Uterus (tissue), 4 donors: ENCODE measurements around the gene COL6A3. TPM values are rescaled to one million over a fixed set of nuclear protein-coding genes. Genes with fewer than 3 reads are reported as not detected.

Experiments used
- DNase-seq, 2 donors: peaks; one replicate each; pipeline ENCODE4 v3.0.0-alpha.2; 2019 to 2020
- H3K27ac ChIP-seq, 2 donors: fragments of 200-600 bp; sonication (generic); 1 replicate in 1 of 2; 2 replicates in 1 of 2; pipeline ENCODE4 v1.5.1; 2016 to 2018
- H3K27me3 ChIP-seq, 2 donors: fragments of 200-600 bp; sonication (generic); one replicate each; pipeline ENCODE4 v1.5.1; 2018 to 2019; ENCODE audit warnings: control low read depth in 1 of 2
- H3K36me3 ChIP-seq, 2 donors: fragments of 200-600 bp; sonication (generic); one replicate each; pipeline ENCODE4 v1.5.1; 2019; ENCODE audit warnings: control low read depth in 1 of 2
- H3K4me1 ChIP-seq, 2 donors: fragments of 200-600 bp; sonication (generic); one replicate each; pipeline ENCODE4 v1.5.1; 2018 to 2019; ENCODE audit warnings: control low read depth in 1 of 2
- H3K4me3 ChIP-seq, 2 donors: fragments of 200-600 bp; sonication (generic); 1 replicate in 1 of 2; 2 replicates in 1 of 2; pipeline ENCODE4 v1.5.1; 2018 to 2019; ENCODE audit warnings: mild to moderate bottlenecking in 1 of 2
- H3K9me3 ChIP-seq, 2 donors: fragments of 200-600 bp; sonication (generic); one replicate each; pipeline ENCODE4 v1.5.1; 2019; ENCODE audit warnings: control low read depth in 1 of 2
- CTCF ChIP-seq, 4 experiments: fragments of 200-600 bp in 2 of 4; fragments of 450-650 bp in 2 of 4; sonication (generic) in 2 of 4; IDR thresholded peaks; one replicate each; pipeline ENCODE4 v1.5.1; 2016 to 2019; ENCODE audit warnings: antibody characterized with exemption in 4 of 4, mild to moderate bottlenecking in 2 of 4, moderate library complexity in 1 of 4
- POLR2A ChIP-seq, 2 donors: fragments of 450-650 bp; IDR thresholded peaks; one replicate each; pipeline ENCODE4 v1.6.1; 2016; ENCODE audit warnings: antibody characterized with exemption in 2 of 2, mild to moderate bottlenecking in 1 of 2, moderate library complexity in 1 of 2
- intact Hi-C: fragments of 100-400 bp; cut with DNase I; formaldehyde crosslinking; loops from one replicate; pipeline ENCODE4 v1.15.1; 2023; ENCODE audit warnings: low total_unique reads
- total RNA-seq, 4 donors: library from RNA; depleted of rRNA in 3 of 4; stranded (reverse); fragments of >200 nt in 3 of 4; gene quantifications; one replicate each; pipeline versions ENCODE4 v1.1.0 to v1.2.4, GENCODE V29; 2014 to 2023
- donor health status: DM: yes; HTN: yes; CAD: no.

COL6A3 gene
- 1,000 to 10,000 TPM in 1 of 4 donors, 100 to 1,000 TPM in 3; 164 to 1,719 (median 447) TPM for total RNA-seq

- Histone ChIP-seq H3K9me3 (no peaks in the 10 kb centered on the region), H3K4me3 (peak within 1 kb of the TSS; percentile 61 to 75), H3K27ac (peak within 1 kb of the TSS; percentile 94 to 97), H3K4me1 (no peaks in the 10 kb centered on the region), H3K27me3 (no peaks in the 10 kb centered on the region), H3K36me3 (no peaks in the 10 kb centered on the region)
- peak; percentile 57 to 64 for TF ChIP-seq POLR2A (IDR thresholded peaks at IDR 0.05)
- no peak for TF ChIP-seq CTCF (IDR thresholded peaks at IDR 0.05)
- peak; percentile 91 to 94 for DNase-seq
- intact Hi-C loops: no loop called here
These were observed at the start of gene COL6A3 for GRCh38 chr2:237413777-237414661. COL6A3 (minus strand) TSS chr2:237414164; CDS start chr2:237396817, 17,347 bp downstream.

- no peak for DNase-seq
- Histone ChIP-seq H3K4me3 (no peak overlapping the region), H3K36me3 (no peaks in the 10 kb centered on the region), H3K27ac (no peak overlapping the region), H3K9me3 (no peaks in the 10 kb centered on the region), H3K4me1 (peaks cover 4 to 7% of the 10 kb centered on the region in 2 donors), H3K27me3 (no peaks in the 10 kb centered on the region)
- intact Hi-C loops: no loop called here
- TF ChIP-seq POLR2A (IDR thresholded peaks at IDR 0.05) (no peak), CTCF (IDR thresholded peaks at IDR 0.05) (no peak)
These were observed 45.8 kb upstream of the COL6A3 start for GRCh38 chr2:237459741-237460174.

GRCh38 chr2:237459226-237459625 is 45.3 kb upstream of the COL6A3 start:
- Histone ChIP-seq H3K36me3 (no peaks in the 10 kb centered on the region), H3K4me3 (no peak overlapping the region), H3K27me3 (no peaks in the 10 kb centered on the region), H3K27ac (no peak overlapping the region), H3K9me3 (no peaks in the 10 kb centered on the region), H3K4me1 (peaks cover 4 to 7% of the 10 kb centered on the region in 2 donors)
- no peak for DNase-seq
- TF ChIP-seq POLR2A (IDR thresholded peaks at IDR 0.05) (no peak), CTCF (IDR thresholded peaks at IDR 0.05) (no peak)
- intact Hi-C loops: no loop called here

- Histone ChIP-seq H3K4me1 (peaks cover 4 to 7% of the 10 kb centered on the region in 2 donors), H3K27ac (no peak overlapping the region), H3K4me3 (no peak overlapping the region), H3K9me3 (no peaks in the 10 kb centered on the region), H3K36me3 (no peaks in the 10 kb centered on the region), H3K27me3 (no peaks in the 10 kb centered on the region)
- intact Hi-C loops: no loop called here
- DNase-seq: no peak
- no peak for TF ChIP-seq CTCF (IDR thresholded peaks at IDR 0.05)
- no peak for TF ChIP-seq POLR2A (IDR thresholded peaks at IDR 0.05)
These were observed 44.6 kb upstream of the COL6A3 start for GRCh38 chr2:237458519-237458918.

GRCh38 chr2:237457388-237457941 is 43.5 kb upstream of the COL6A3 start:
- H3K27me3 ChIP-seq: no peaks in the 10 kb centered on the region
- DNase-seq: no peak
- no peak overlapping the region for H3K27ac ChIP-seq
- H3K4me1 ChIP-seq: peaks cover 4 to 7% of the 10 kb centered on the region in 2 donors
- TF ChIP-seq POLR2A (IDR thresholded peaks at IDR 0.05): no peak
- no peak for TF ChIP-seq CTCF (IDR thresholded peaks at IDR 0.05)
- no peaks in the 10 kb centered on the region for H3K36me3 ChIP-seq
- no peak overlapping the region for H3K4me3 ChIP-seq
- no peaks in the 10 kb centered on the region for H3K9me3 ChIP-seq
- intact Hi-C loops: no loop called here
